Loucy (cell line): Measurements from ENCODE around the gene CUX1.
"Not testable (repeated sequence)": the region's sequence is repeated elsewhere in the genome, so short reads cannot be mapped to it uniquely, and the experiment has no call there.

Experiments used
- EZH2phosphoT487 ChIP-seq: fragments of 200-600 bp; IDR thresholded peaks from 2 replicates; pipeline ENCODE4 v1.6.1; 2018; ENCODE audit warnings: antibody characterized with exemption, mild to moderate bottlenecking, moderate library complexity, borderline replicate concordance
- TF ChIP-seq, protein P1 (sequence below): fragments of 200-600 bp; sonication (generic); conservative IDR thresholded peaks from 2 replicates; pipeline ENCODE4 v1.5.1; 2014; ENCODE audit warnings: mild to moderate bottlenecking, antibody characterized with exemption, low read length

DNA sequence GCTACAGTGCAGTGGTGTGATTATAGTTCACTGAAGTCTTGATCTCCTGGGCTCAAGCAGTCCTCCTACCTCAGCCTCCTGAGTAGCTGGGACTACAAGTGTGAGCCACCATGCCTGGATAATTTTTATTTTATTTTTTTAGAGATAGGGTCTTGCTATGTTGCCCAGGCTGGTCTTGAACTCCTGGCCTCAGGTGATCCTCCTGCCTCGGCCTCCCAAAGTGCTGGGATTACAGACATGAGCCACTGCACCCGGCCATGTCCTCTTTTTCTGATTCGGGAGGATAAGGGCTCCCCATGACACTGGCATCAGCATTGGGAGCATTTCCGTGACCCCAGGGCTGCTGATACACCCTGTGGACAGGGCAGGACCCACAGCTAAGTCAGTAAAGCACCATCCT lies 69.9 kb downstream of the CUX1 start:
- TF ChIP-seq, protein P1, sequence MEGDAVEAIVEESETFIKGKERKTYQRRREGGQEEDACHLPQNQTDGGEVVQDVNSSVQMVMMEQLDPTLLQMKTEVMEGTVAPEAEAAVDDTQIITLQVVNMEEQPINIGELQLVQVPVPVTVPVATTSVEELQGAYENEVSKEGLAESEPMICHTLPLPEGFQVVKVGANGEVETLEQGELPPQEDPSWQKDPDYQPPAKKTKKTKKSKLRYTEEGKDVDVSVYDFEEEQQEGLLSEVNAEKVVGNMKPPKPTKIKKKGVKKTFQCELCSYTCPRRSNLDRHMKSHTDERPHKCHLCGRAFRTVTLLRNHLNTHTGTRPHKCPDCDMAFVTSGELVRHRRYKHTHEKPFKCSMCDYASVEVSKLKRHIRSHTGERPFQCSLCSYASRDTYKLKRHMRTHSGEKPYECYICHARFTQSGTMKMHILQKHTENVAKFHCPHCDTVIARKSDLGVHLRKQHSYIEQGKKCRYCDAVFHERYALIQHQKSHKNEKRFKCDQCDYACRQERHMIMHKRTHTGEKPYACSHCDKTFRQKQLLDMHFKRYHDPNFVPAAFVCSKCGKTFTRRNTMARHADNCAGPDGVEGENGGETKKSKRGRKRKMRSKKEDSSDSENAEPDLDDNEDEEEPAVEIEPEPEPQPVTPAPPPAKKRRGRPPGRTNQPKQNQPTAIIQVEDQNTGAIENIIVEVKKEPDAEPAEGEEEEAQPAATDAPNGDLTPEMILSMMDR = not testable (repeated sequence)
- TF ChIP-seq EZH2phosphoT487 = not testable (repeated sequence)
